ENCODE data around the gene TGM2.

DNA sequence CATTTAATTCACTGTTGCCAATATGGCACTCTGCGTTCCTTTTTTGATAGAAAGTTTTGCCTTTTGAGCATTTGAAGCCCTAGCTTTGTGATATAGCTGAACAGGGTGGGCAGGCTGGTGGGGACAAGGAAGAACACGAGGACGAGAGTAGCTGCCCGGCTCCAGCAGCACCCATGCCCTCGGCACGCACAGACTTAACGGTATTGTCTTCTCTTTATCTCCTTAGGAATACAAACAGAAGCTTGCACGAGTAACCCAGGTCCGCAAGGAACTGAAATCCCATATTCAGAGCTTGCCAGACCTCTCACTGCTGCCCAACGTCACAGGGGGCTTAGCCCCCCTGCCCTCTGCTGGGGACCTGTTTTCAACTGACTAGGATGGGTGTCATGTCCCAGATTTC lies 75.6 kb downstream of the TGM2 start:
- TF ChIP-seq POLR2A (IDR thresholded peaks at IDR 0.05) (no peak), POLR2AphosphoS5 (IDR thresholded peaks at IDR 0.05) (no peak)
